Peyer's patch (tissue), 4 donors: ENCODE results near the gene CISD3.

Experiments used
- POLR2A ChIP-seq, 2 donors: fragments of 450-650 bp; IDR thresholded peaks; one replicate each; pipeline ENCODE4 v1.5.1; 2017; ENCODE audit warnings: antibody characterized with exemption in 2 of 2, mild to moderate bottlenecking in 2 of 2, moderate library complexity in 2 of 2
- TF ChIP-seq, protein P1 (sequence below), 6 experiments: fragments of 450-650 bp in 4 of 6; fragments of 200-600 bp in 2 of 6; sonication (generic) in 1 of 6; IDR thresholded peaks; one replicate each; pipeline ENCODE4 v1.5.1; 2017 to 2019; ENCODE audit warnings: antibody characterized with exemption in 6 of 6, mild to moderate bottlenecking in 3 of 6, moderate library complexity in 1 of 6

DNA sequence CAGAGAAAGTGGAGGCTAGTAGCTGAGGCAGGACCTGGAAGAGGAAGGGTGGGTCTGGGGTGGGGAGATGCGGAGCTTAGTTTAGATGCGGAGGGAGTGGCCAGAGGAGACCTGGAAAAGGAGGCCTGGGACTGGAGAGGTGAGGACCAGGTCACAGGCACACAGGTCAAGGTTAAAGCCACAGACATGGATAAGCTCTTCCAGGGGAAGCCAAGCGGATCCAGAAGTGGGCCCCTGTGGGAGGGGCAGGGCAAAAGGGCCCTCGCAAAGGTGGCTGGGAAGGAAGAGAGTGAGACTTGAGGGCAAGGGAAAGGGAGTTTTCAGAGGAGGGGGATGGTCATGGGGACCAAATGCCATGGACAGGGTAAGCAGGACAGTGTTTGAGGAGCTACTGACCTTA is 39.0 kb upstream of the CISD3 start:
- TF ChIP-seq, protein P1, sequence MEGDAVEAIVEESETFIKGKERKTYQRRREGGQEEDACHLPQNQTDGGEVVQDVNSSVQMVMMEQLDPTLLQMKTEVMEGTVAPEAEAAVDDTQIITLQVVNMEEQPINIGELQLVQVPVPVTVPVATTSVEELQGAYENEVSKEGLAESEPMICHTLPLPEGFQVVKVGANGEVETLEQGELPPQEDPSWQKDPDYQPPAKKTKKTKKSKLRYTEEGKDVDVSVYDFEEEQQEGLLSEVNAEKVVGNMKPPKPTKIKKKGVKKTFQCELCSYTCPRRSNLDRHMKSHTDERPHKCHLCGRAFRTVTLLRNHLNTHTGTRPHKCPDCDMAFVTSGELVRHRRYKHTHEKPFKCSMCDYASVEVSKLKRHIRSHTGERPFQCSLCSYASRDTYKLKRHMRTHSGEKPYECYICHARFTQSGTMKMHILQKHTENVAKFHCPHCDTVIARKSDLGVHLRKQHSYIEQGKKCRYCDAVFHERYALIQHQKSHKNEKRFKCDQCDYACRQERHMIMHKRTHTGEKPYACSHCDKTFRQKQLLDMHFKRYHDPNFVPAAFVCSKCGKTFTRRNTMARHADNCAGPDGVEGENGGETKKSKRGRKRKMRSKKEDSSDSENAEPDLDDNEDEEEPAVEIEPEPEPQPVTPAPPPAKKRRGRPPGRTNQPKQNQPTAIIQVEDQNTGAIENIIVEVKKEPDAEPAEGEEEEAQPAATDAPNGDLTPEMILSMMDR (IDR thresholded peaks at IDR 0.05), result no peak
- TF ChIP-seq POLR2A (IDR thresholded peaks at IDR 0.05), result no peak
